PC-9 (cell line): ENCODE measurements around the gene CLASP1. TPM values are rescaled to one million over a fixed set of nuclear protein-coding genes. Genes with fewer than 3 reads are reported as not detected.
"Not testable (repeated sequence)": the region's sequence is repeated elsewhere in the genome, so short reads cannot be mapped to it uniquely, and the experiment has no call there.

Source experiments
- BruUV-seq: library from RNA; stranded (reverse); fragments of 400-500 nt; replicated peaks from 2 replicates; lab custom pipeline; 2021; lab: Mats Ljungman, UMichigan
- CTCF ChIA-PET: fragments of 300-600 bp; sonication (Branson Sonifier 250); formaldehyde crosslinking; loops from one replicate; lab custom pipeline; 2022; ENCODE audit warnings: antibody characterized with exemption; lab: Charles Lee
- POLR2A ChIA-PET: fragments of 300-600 bp; sonication (Branson Sonifier 250); formaldehyde crosslinking; loops from one replicate; lab custom pipeline; 2022; ENCODE audit warnings: antibody characterized with exemption; ENCODE audit not compliant: unreplicated experiment; lab: Charles Lee
- DNase-seq, 2 experiments: peaks; one replicate each; pipeline versions ENCODE4 v3.0.0 to v3.0.0-alpha.2; 2015 to 2022; ENCODE audit warnings: mixed read lengths in 1 of 2
- H2AFZ ChIP-seq: fragments of 200-600 bp; sonication (generic); 2 replicates; pipeline ENCODE4 v1.8.1; 2017; ENCODE audit warnings: antibody characterized with exemption
- H3F3A ChIP-seq: fragments of 200-600 bp; sonication (generic); 2 replicates; pipeline ENCODE4 v1.8.1; 2017; ENCODE audit warnings: antibody characterized with exemption, mild to moderate bottlenecking, low read depth; ENCODE audit not compliant: insufficient read depth
- H3K27ac ChIP-seq: fragments of 200-600 bp; sonication (generic); 2 replicates; pipeline ENCODE4 v1.6.1; 2016; ENCODE audit warnings: mixed run types
- H3K27me3 ChIP-seq: fragments of 200-600 bp; sonication (generic); 2 replicates; pipeline ENCODE4 v1.6.1; 2016; ENCODE audit warnings: low read depth, mixed run types; ENCODE audit not compliant: insufficient read depth
- H3K36me3 ChIP-seq: fragments of 200-600 bp; sonication (generic); 2 replicates; pipeline ENCODE4 v1.6.1; 2016; ENCODE audit warnings: low read depth, mixed run types
- H3K4me1 ChIP-seq: fragments of 200-600 bp; sonication (generic); replicated peaks from 2 replicates; pipeline ENCODE4 v1.6.1; 2016; ENCODE audit warnings: mixed run types; ENCODE audit not compliant: insufficient read depth
- H3K4me2 ChIP-seq: fragments of 200-600 bp; sonication (generic); 2 replicates; pipeline ENCODE4 v1.6.1; 2017; ENCODE audit warnings: mixed run types
- H3K4me3 ChIP-seq: fragments of 200-600 bp; sonication (generic); 2 replicates; pipeline ENCODE4 v1.6.1; 2016; ENCODE audit warnings: mixed run types
- H3K79me2 ChIP-seq: fragments of 200-600 bp; sonication (generic); 2 replicates; pipeline ENCODE4 v1.6.1; 2017; ENCODE audit warnings: low read depth, mixed run types
- H3K9me2 ChIP-seq: fragments of 200-600 bp; sonication (generic); 2 replicates; pipeline ENCODE4 v1.8.1; 2017; ENCODE audit warnings: mild to moderate bottlenecking; ENCODE audit not compliant: insufficient read depth
- H3K9me3 ChIP-seq: fragments of 200-600 bp; sonication (generic); 2 replicates; pipeline ENCODE4 v1.8.1; 2016; ENCODE audit warnings: low read depth; ENCODE audit not compliant: insufficient read depth
- H4K20me1 ChIP-seq: fragments of 200-600 bp; sonication (generic); 2 replicates; pipeline ENCODE4 v1.8.1; 2017; ENCODE audit not compliant: insufficient read depth
- CTCF ChIP-seq: fragments of 200-600 bp; sonication (generic); conservative IDR thresholded peaks from 2 replicates; pipeline ENCODE4 v1.6.1; 2017; ENCODE audit warnings: mixed run types, antibody characterized with exemption, mild to moderate bottlenecking, moderate library complexity
- EZH2 ChIP-seq: fragments of 200-600 bp; sonication (generic); IDR thresholded peaks from 2 replicates; pipeline ENCODE4 v1.8.0; 2017; ENCODE audit warnings: antibody characterized with exemption, low read depth
- intact Hi-C: fragments of 100-400 bp; cut with micrococcal nuclease; formaldehyde crosslinking; loops from one replicate; pipeline ENCODE4 v1.10.0; 2022; ENCODE audit not compliant: unreplicated experiment
- total RNA-seq: library from RNA; stranded (reverse); gene quantifications from 2 replicates; pipeline ENCODE4 v1.2.3, GENCODE V29; 2021

CLASP1 gene
- total RNA-seq, 1 experiment from 2014 or later, result 61.8 TPM

GRCh38 chr2:121677855-121678254, 28.6 kb upstream of the CLASP1 start:
- CTCF ChIA-PET, result no interaction called here
- Histone ChIP-seq H3K4me3 (no peak overlapping the region), H3K4me2 (no peak overlapping the region), H3K4me1 (no peaks in the 10 kb centered on the region), H3K27ac (no peak overlapping the region), H3K9me3 (peaks cover 35% of the 10 kb centered on the region), H3K9me2 (no peaks in the 10 kb centered on the region), H3K27me3 (no peaks in the 10 kb centered on the region), H3F3A (no peaks in the 10 kb centered on the region), H3K36me3 (no peaks in the 10 kb centered on the region), H2AFZ (no peak overlapping the region), H3K79me2 (no peaks in the 10 kb centered on the region), H4K20me1 (no peaks in the 10 kb centered on the region)
- POLR2A ChIA-PET, result no interaction called here
- no peak for DNase-seq
- BruUV-seq, result no TSS peak
- intact Hi-C loops, result no loop called here
- TF ChIP-seq EZH2 (no peak), CTCF (no peak)

GRCh38 chr2:121671621-121672020, 22.4 kb upstream of the CLASP1 start:
- H3K9me2 ChIP-seq, H3K27ac ChIP-seq, H3K79me2 ChIP-seq, H3K4me1 ChIP-seq, H3K36me3 ChIP-seq, intact Hi-C loops, BruUV-seq, DNase-seq, H3K4me3 ChIP-seq, H3K4me2 ChIP-seq, H4K20me1 ChIP-seq, H3F3A ChIP-seq, H2AFZ ChIP-seq, H3K27me3 ChIP-seq: not testable (repeated sequence)
- CTCF ChIA-PET, result interaction anchor here (0.7 kb wide), 1 partner anchor 19 kb away, joined by 5 read pairs; no protein-coding TSS in a partner anchor
- peaks cover 39% of the 10 kb centered on the region for H3K9me3 ChIP-seq
- POLR2A ChIA-PET, result interaction anchor here (0.6 kb wide), 1 partner anchor 36 kb away, joined by 19 read pairs; no protein-coding TSS in a partner anchor

- Histone ChIP-seq H3K27ac (no peak overlapping the region), H3K27me3 (no peaks in the 10 kb centered on the region), H3K9me2 (no peaks in the 10 kb centered on the region), H3K9me3 (peaks cover 33% of the 10 kb centered on the region), H2AFZ (no peak overlapping the region), H3K79me2 (no peaks in the 10 kb centered on the region), H3F3A (no peaks in the 10 kb centered on the region), H3K4me3 (no peak overlapping the region), H3K4me2 (no peak overlapping the region), H3K36me3 (no peaks in the 10 kb centered on the region), H4K20me1 (no peaks in the 10 kb centered on the region), H3K4me1 (no peaks in the 10 kb centered on the region)
- intact Hi-C loops, result no loop called here
- no peak for TF ChIP-seq EZH2
- no peak for TF ChIP-seq CTCF
- CTCF ChIA-PET, result no interaction called here
- DNase-seq, result no peak
- POLR2A ChIA-PET, result no interaction called here
- no TSS peak for BruUV-seq
These were observed 20.9 kb upstream of the CLASP1 start for GRCh38 chr2:121670181-121670580.

- Histone ChIP-seq H3K36me3 (no peaks in the 10 kb centered on the region), H3K4me1 (no peaks in the 10 kb centered on the region), H3K27ac (no peak overlapping the region), H3K4me2 (no peak overlapping the region), H4K20me1 (no peaks in the 10 kb centered on the region), H3K9me3 (peaks cover 20% of the 10 kb centered on the region), H3K79me2 (no peaks in the 10 kb centered on the region), H3K9me2 (no peaks in the 10 kb centered on the region), H3F3A (peaks cover 6% of the 10 kb centered on the region; the same call in 1 of the 2 replicates), H3K4me3 (no peak overlapping the region), H2AFZ (no peak overlapping the region), H3K27me3 (no peaks in the 10 kb centered on the region)
- intact Hi-C loops, result no loop called here
- ChIA-PET CTCF (no interaction called here), POLR2A (no interaction called here)
- no peak for TF ChIP-seq CTCF
- no peak for TF ChIP-seq EZH2
- DNase-seq, result no peak
- no TSS peak for BruUV-seq
These were observed 18.4 kb upstream of the CLASP1 start for GRCh38 chr2:121667618-121668017.
